Neural progenitor cell (in vitro differentiated cells): ENCODE measurements around the gene C6orf120. TPM values are rescaled to one million over a fixed set of nuclear protein-coding genes. Genes with fewer than 3 reads are reported as not detected.
A peak's percentile ranks its signal among the peaks of the same experiment; 100 is the strongest.

Experiments
- DNase-seq: peaks from one replicate; pipeline ENCODE4 v3.0.0-alpha.2; 2016; ENCODE audit warnings: low spot score
- H2AFZ ChIP-seq: fragments of 200-600 bp; sonication (generic); replicated peaks from 2 replicates; pipeline ENCODE4 v1.6.1; 2016; ENCODE audit warnings: antibody characterized with exemption
- H3F3A ChIP-seq: fragments of 200-600 bp; sonication (generic); 2 replicates; pipeline ENCODE4 v1.6.1; 2016; ENCODE audit warnings: antibody characterized with exemption, low read depth
- H3K27ac ChIP-seq: fragments of 200-600 bp; sonication (generic); 2 replicates; pipeline ENCODE4 v1.5.1; 2016; ENCODE audit warnings: mild to moderate bottlenecking
- H3K27me3 ChIP-seq: fragments of 200-600 bp; sonication (generic); 2 replicates; pipeline ENCODE4 v1.6.1; 2016; ENCODE audit warnings: mild to moderate bottlenecking, moderate library complexity
- H3K36me3 ChIP-seq: fragments of 200-600 bp; sonication (generic); 2 replicates; pipeline ENCODE4 v1.5.1; 2016
- H3K4me1 ChIP-seq: fragments of 200-600 bp; sonication (generic); 2 replicates; pipeline ENCODE4 v1.6.1; 2016; ENCODE audit warnings: mixed run types
- H3K4me2 ChIP-seq: fragments of 200-600 bp; sonication (generic); 2 replicates; pipeline ENCODE4 v1.6.1; 2016
- H3K4me3 ChIP-seq: fragments of 200-600 bp; sonication (generic); 2 replicates; pipeline ENCODE4 v1.5.1; 2016
- H3K79me2 ChIP-seq: fragments of 200-600 bp; sonication (generic); 2 replicates; pipeline ENCODE4 v1.6.1; 2016; ENCODE audit warnings: low read depth
- H3K9ac ChIP-seq: fragments of 200-600 bp; sonication (generic); 2 replicates; pipeline ENCODE4 v1.6.1; 2016
- H3K9me3 ChIP-seq: fragments of 200-600 bp; sonication (generic); 2 replicates; pipeline ENCODE4 v1.5.1; 2016; ENCODE audit warnings: low read depth
- H4K20me1 ChIP-seq: fragments of 200-600 bp; sonication (generic); 2 replicates; pipeline ENCODE4 v1.6.1; 2016; ENCODE audit warnings: low read depth
- H3K27ac Mint-ChIP-seq: 3 replicates; pipeline ENCODE4 v1.8.0; 2021; ENCODE audit warnings: mixed read lengths
- H3K27me3 Mint-ChIP-seq: 2 replicates; pipeline ENCODE4 v1.8.0; 2022; ENCODE audit warnings: low read depth, mild to moderate bottlenecking, inconsistent platforms, moderate library complexity, mixed read lengths; ENCODE audit not compliant: insufficient read depth
- H3K36me3 Mint-ChIP-seq: 3 replicates; pipeline ENCODE4 v1.8.0; 2021; ENCODE audit warnings: mixed read lengths
- H3K4me1 Mint-ChIP-seq: 3 replicates; pipeline ENCODE4 v1.8.0; 2021; ENCODE audit warnings: mixed read lengths
- H3K4me3 Mint-ChIP-seq: 3 replicates; pipeline ENCODE4 v1.8.0; 2021; ENCODE audit warnings: mild to moderate bottlenecking, moderate library complexity, mixed read lengths
- H3K9me3 Mint-ChIP-seq: 3 replicates; pipeline ENCODE4 v1.8.0; 2020; ENCODE audit warnings: mixed read lengths
- EZH2 ChIP-seq: fragments of 200-600 bp; sonication (generic); IDR thresholded peaks from 2 replicates; pipeline ENCODE4 v1.6.1; 2017; ENCODE audit warnings: antibody characterized with exemption, mild to moderate bottlenecking, moderate library complexity
- EZH2phosphoT487 ChIP-seq: fragments of 200-600 bp; sonication (generic); IDR thresholded peaks from 2 replicates; pipeline ENCODE4 v1.6.1; 2017; ENCODE audit warnings: antibody characterized with exemption
- total RNA-seq: library from RNA; depleted of rRNA; stranded (reverse); fragments of >200 nt; gene quantifications from 2 replicates; pipeline ENCODE4 v1.2.3, GENCODE V29; 2015; ENCODE audit warnings: low replicate concordance
- TF ChIP-seq, protein P1 (sequence below): fragments of 200-600 bp; sonication (generic); IDR thresholded peaks from 2 replicates; pipeline ENCODE4 v1.5.1; 2017; ENCODE audit warnings: antibody characterized with exemption, mild to moderate bottlenecking

C6orf120 gene
- total RNA-seq, 1 donor from 2014 or later: 38.8 TPM

DNA sequence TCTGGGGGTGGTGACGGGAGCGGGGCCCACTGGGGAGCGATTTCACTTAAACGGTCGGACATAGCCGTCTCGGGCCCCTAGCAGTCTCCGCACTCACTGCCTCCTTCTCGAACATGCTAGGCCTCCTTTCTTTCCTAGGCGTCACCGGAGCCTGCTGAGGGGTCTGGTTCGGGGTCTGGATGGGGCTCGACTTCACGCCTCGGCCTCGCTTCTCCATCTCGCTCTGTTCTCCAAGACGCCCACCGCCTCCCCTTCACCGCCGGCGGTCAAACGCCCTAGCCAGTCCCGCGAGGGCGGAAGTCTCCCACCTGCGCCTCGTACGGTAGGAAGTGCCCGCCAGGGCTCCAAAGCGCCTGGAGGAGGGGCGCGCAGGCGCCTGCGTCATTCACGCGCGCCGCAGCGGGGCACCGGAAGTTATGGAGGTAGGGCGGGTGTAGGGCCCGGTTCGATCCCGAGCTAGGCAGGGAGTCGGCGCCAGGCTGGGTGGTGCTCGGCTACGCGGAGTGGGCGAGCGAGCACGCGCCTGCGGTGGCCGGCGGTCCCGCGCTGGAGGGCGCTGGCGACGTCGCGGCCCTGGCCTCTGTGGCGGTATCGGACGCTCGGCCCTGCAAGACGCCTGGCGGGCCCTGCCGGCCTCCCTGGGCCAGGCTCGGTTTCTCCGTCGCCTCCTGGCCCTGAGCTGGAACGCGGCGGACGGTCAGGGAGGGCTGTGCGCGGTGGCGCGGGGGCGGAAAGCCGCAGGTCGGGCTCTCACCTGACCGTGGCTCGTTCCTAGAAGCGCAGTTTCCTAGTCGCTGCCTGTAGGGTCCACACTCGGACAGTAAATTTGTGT lies 49.5 kb downstream of the C6orf120 start, which contains the start of the genes DYNLT2 and ERMARD:
TSS of gene DYNLT2 (minus strand) at position 331 of the 832 bp plus-strand sequence. CDS start at position 217, 114 bp downstream.
TSS of gene ERMARD (plus strand) at position 381 of the 832 bp plus-strand sequence. CDS start at position 417, 36 bp downstream.
- peak within 1 kb of the TSS; percentile 96 for H3K4me2 ChIP-seq
- Mint-ChIP-seq H3K36me3 (peaks cover 9% of the 10 kb centered on the region), H3K4me1 (peaks cover 43% of the 10 kb centered on the region), H3K4me3 (peak within 1 kb of the TSS; percentile 99), H3K27ac (peak within 1 kb of the TSS; percentile 99), H3K9me3 (peaks cover 1% of the 10 kb centered on the region), H3K27me3 (peaks cover 2% of the 10 kb centered on the region)
- H3K9me3 ChIP-seq: no peaks in the 10 kb centered on the region
- H3K27ac ChIP-seq: peak within 1 kb of the TSS; percentile 97
- H3F3A ChIP-seq: peaks cover 21% of the 10 kb centered on the region
- peak within 1 kb of the TSS; percentile 95 for H3K9ac ChIP-seq
- TF ChIP-seq, protein P1, sequence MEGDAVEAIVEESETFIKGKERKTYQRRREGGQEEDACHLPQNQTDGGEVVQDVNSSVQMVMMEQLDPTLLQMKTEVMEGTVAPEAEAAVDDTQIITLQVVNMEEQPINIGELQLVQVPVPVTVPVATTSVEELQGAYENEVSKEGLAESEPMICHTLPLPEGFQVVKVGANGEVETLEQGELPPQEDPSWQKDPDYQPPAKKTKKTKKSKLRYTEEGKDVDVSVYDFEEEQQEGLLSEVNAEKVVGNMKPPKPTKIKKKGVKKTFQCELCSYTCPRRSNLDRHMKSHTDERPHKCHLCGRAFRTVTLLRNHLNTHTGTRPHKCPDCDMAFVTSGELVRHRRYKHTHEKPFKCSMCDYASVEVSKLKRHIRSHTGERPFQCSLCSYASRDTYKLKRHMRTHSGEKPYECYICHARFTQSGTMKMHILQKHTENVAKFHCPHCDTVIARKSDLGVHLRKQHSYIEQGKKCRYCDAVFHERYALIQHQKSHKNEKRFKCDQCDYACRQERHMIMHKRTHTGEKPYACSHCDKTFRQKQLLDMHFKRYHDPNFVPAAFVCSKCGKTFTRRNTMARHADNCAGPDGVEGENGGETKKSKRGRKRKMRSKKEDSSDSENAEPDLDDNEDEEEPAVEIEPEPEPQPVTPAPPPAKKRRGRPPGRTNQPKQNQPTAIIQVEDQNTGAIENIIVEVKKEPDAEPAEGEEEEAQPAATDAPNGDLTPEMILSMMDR: peak; percentile 21
- TF ChIP-seq EZH2phosphoT487 (no peak), EZH2 (peak; percentile 45)
- peak within 1 kb of the TSS; percentile 90 for H3K4me3 ChIP-seq
- H3K36me3 ChIP-seq: no peaks in the 10 kb centered on the region
- H4K20me1 ChIP-seq: no peaks in the 10 kb centered on the region
- no peaks in the 10 kb centered on the region for H3K27me3 ChIP-seq
- H3K4me1 ChIP-seq: peaks cover 16% of the 10 kb centered on the region
- H2AFZ ChIP-seq: peak within 1 kb of the TSS; percentile 78
- DNase-seq: peak; percentile 98
- H3K79me2 ChIP-seq: peaks cover 38% of the 10 kb centered on the region

DNA sequence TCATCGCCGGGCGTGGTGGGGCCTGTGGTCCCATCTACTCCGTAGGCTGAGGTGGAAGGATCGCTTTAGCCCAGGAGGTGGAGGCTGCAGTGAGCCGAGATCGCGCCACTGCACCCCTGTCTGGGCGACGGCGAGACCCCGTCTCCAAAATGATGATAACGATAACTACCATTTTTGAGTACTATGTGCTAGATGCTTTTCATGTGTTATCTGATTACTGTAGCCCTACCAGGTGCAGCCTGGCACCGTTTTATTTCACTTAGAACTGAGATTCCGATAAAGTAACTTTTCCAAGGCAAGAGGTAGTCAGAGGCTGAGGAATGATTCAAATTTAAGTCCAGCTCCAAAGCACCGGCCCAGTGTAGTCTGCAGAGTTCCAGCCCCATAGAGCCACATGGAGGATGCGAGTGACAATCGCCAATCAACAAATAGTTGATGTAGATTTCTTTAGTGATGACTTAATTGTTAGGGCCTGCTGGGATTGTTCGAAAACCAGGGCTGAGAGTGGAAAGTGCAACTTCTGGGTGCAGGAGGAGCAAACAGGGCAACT lies 50.2 kb downstream of the C6orf120 start:
- H3K4me2 ChIP-seq: peak overlapping the region; percentile 96
- DNase-seq: peak; percentile 11
- H3K9ac ChIP-seq: peak overlapping the region; percentile 95
- peaks cover 12% of the 10 kb centered on the region for H3K36me3 Mint-ChIP-seq
- H3K4me1 Mint-ChIP-seq: peaks cover 43% of the 10 kb centered on the region
- no peaks in the 10 kb centered on the region for H3K27me3 ChIP-seq
- H3K79me2 ChIP-seq: peaks cover 38% of the 10 kb centered on the region
- TF ChIP-seq, protein P1: no peak
- TF ChIP-seq EZH2phosphoT487 (no peak), EZH2 (no peak)
- peak overlapping the region; percentile 78 for H2AFZ ChIP-seq
- H3K27me3 Mint-ChIP-seq: peaks cover 2% of the 10 kb centered on the region
- H3K4me1 ChIP-seq: peaks cover 16% of the 10 kb centered on the region
- H3K27ac Mint-ChIP-seq: peak overlapping the region; percentile 86
- H3K4me3 Mint-ChIP-seq: peak overlapping the region; percentile 92
- no peaks in the 10 kb centered on the region for H3K9me3 ChIP-seq
- H3K9me3 Mint-ChIP-seq: no peaks in the 10 kb centered on the region
- H3K4me3 ChIP-seq: peak overlapping the region; percentile 90
- no peaks in the 10 kb centered on the region for H4K20me1 ChIP-seq
- peaks cover 21% of the 10 kb centered on the region for H3F3A ChIP-seq
- no peaks in the 10 kb centered on the region for H3K36me3 ChIP-seq
- peak overlapping the region; percentile 97 for H3K27ac ChIP-seq

Other genes with a start within 250 kb of the C6orf120 start
- gene WDR27, start 97 bp upstream of the C6orf120 start, total RNA-seq: 69.0 and 89.0 TPM in 2 replicates
- 25.6 and 43.0 TPM in 2 replicates for gene PHF10, start 22.4 kb downstream of the C6orf120 start, total RNA-seq
- 3.3 and 4.7 TPM in 2 replicates for gene DYNLT2, start 49.4 kb downstream of the C6orf120 start, total RNA-seq
- gene ERMARD, start 49.5 kb downstream of the C6orf120 start, total RNA-seq: 23.9 and 31.4 TPM in 2 replicates